ENCODE measurements around the gene TAC1. TPM values are rescaled to one million over a fixed set of nuclear protein-coding genes. Genes with fewer than 3 reads are reported as not detected.
A peak's percentile ranks its signal among the peaks of the same experiment; 100 is the strongest.

The TAC1 gene
- total RNA-seq, 1 donor from 2014 or later, result not detected

- peaks cover 75% of the 10 kb centered on the region for H3K27me3 Mint-ChIP-seq (ENCODE audit: low read depth)
- H3K9me3 Mint-ChIP-seq, result peaks cover 2% of the 10 kb centered on the region
- TF ChIP-seq CTCF (conservative IDR thresholded peaks at IDR 0.05), result no peak
- no peaks in the 10 kb centered on the region for H3K36me3 Mint-ChIP-seq (ENCODE audit: low read depth)
- no peak overlapping the region for H3K27ac Mint-ChIP-seq (ENCODE audit: unreplicated experiment)
- H3K4me3 Mint-ChIP-seq, result no peak overlapping the region
- H3K4me1 Mint-ChIP-seq, result peaks cover 4% of the 10 kb centered on the region
- DNase-seq (ENCODE audit: low read depth, low spot score), result no peak
Measured at GRCh38 chr7:97722386-97722785, 9.5 kb upstream of the TAC1 start.

- Mint-ChIP-seq H3K27ac (ENCODE audit: unreplicated experiment) (peak overlapping the region; percentile 31), H3K36me3 (ENCODE audit: low read depth) (no peaks in the 10 kb centered on the region), H3K27me3 (ENCODE audit: low read depth) (peaks cover 93% of the 10 kb centered on the region), H3K9me3 (no peaks in the 10 kb centered on the region), H3K4me3 (peak overlapping the region; percentile 81), H3K4me1 (peaks cover 22% of the 10 kb centered on the region)
- TF ChIP-seq CTCF (conservative IDR thresholded peaks at IDR 0.05), result no peak
- DNase-seq (ENCODE audit: low read depth, low spot score), result peak; percentile 2
Measured at GRCh38 chr7:97732565-97733275, 834 bp downstream of the TAC1 start.

- Mint-ChIP-seq H3K9me3 (no peaks in the 10 kb centered on the region), H3K27ac (ENCODE audit: unreplicated experiment) (peak overlapping the region; percentile 31), H3K36me3 (ENCODE audit: low read depth) (no peaks in the 10 kb centered on the region), H3K4me3 (peak overlapping the region; percentile 81), H3K27me3 (ENCODE audit: low read depth) (peaks cover 91% of the 10 kb centered on the region), H3K4me1 (peaks cover 22% of the 10 kb centered on the region)
- DNase-seq (ENCODE audit: low read depth, low spot score), result peak; percentile 20
- TF ChIP-seq CTCF (conservative IDR thresholded peaks at IDR 0.05), result no peak
Measured at GRCh38 chr7:97733276-97734161, 1.6 kb downstream of the TAC1 start.

GRCh38 chr7:97734255-97734654, 2.4 kb downstream of the TAC1 start:
- Mint-ChIP-seq H3K27me3 (ENCODE audit: low read depth) (peaks cover 90% of the 10 kb centered on the region), H3K4me3 (peak overlapping the region; percentile 61), H3K27ac (ENCODE audit: unreplicated experiment) (no peak overlapping the region), H3K36me3 (ENCODE audit: low read depth) (no peaks in the 10 kb centered on the region), H3K4me1 (peaks cover 22% of the 10 kb centered on the region), H3K9me3 (no peaks in the 10 kb centered on the region)
- TF ChIP-seq CTCF (conservative IDR thresholded peaks at IDR 0.05), result no peak
- DNase-seq (ENCODE audit: low read depth, low spot score), result no peak

GRCh38 chr7:97735075-97735474, 3.2 kb downstream of the TAC1 start:
- Mint-ChIP-seq H3K9me3 (no peaks in the 10 kb centered on the region), H3K27me3 (ENCODE audit: low read depth) (peaks cover 88% of the 10 kb centered on the region), H3K4me1 (peaks cover 22% of the 10 kb centered on the region), H3K27ac (ENCODE audit: unreplicated experiment) (no peak overlapping the region), H3K36me3 (ENCODE audit: low read depth) (no peaks in the 10 kb centered on the region), H3K4me3 (no peak overlapping the region)
- no peak for DNase-seq (ENCODE audit: low read depth, low spot score)
- no peak for TF ChIP-seq CTCF (conservative IDR thresholded peaks at IDR 0.05)
